CD14-positive monocyte (primary cell): ENCODE measurements around the gene KHSRP. TPM values are rescaled to one million over a fixed set of nuclear protein-coding genes. Genes with fewer than 3 reads are reported as not detected.

Experiments used
- DNase-seq, 3 donors: peaks; one replicate each; pipeline ENCODE4 v3.0.0-alpha.2; 2011 to 2022
- H2AFZ ChIP-seq: 2 replicates; pipeline ENCODE4 v1.6.0; 2012; ENCODE audit warnings: mild to moderate bottlenecking, low read depth, low read length, inconsistent platforms; ENCODE audit not compliant: insufficient read depth, poor library complexity, severe bottlenecking
- H3K27ac ChIP-seq, 2 donors: 1 replicate in 1 of 2; 2 replicates in 1 of 2; pipeline ENCODE4 v1.5.1; 2012 to 2013; ENCODE audit warnings: low read length in 2 of 2, control low read depth in 1 of 2, inconsistent platforms in 1 of 2, low read depth in 1 of 2, mild to moderate bottlenecking in 1 of 2
- H3K27me3 ChIP-seq, 2 donors: one replicate each; pipeline versions ENCODE4 v1.6.0 to v1.6.1; 2011 to 2013; ENCODE audit warnings: low read length in 2 of 2; ENCODE audit not compliant: control insufficient read depth in 2 of 2, insufficient read depth in 2 of 2
- H3K36me3 ChIP-seq, 2 donors: replicated peaks in 1 of 2; 1 replicate in 1 of 2; 2 replicates in 1 of 2; pipeline versions ENCODE4 v1.5.1 to v1.6.1; 2012 to 2013; ENCODE audit warnings: low read length in 2 of 2, control low read depth in 1 of 2, inconsistent platforms in 1 of 2, mild to moderate bottlenecking in 1 of 2; ENCODE audit not compliant: insufficient read depth in 2 of 2, control insufficient read depth in 1 of 2
- H3K4me1 ChIP-seq, 2 donors: 1 replicate in 1 of 2; 2 replicates in 1 of 2; pipeline versions ENCODE4 v1.5.1 to v1.6.1; 2012 to 2013; ENCODE audit warnings: low read length in 2 of 2, control low read depth in 1 of 2, inconsistent platforms in 1 of 2, mild to moderate bottlenecking in 1 of 2, moderate library complexity in 1 of 2; ENCODE audit not compliant: insufficient read depth in 2 of 2, control insufficient read depth in 1 of 2
- H3K4me2 ChIP-seq: replicated peaks from 2 replicates; pipeline ENCODE3; 2012; ENCODE audit warnings: low read length, moderate library complexity, mild to moderate bottlenecking; ENCODE audit not compliant: poor library complexity, severe bottlenecking; ENCODE audit errors: extremely low read depth
- H3K4me3 ChIP-seq, 3 experiments: fragments of 200-600 bp in 1 of 3; sonication (generic) in 1 of 3; replicated peaks in 1 of 3; 1 replicate in 2 of 3; 2 replicates in 1 of 3; pipeline ENCODE4 v1.5.1; 2011 to 2013; ENCODE audit warnings: low read length in 3 of 3, mild to moderate bottlenecking in 3 of 3, control low read depth in 2 of 3, low read depth in 2 of 3, inconsistent platforms in 1 of 3, moderate library complexity in 1 of 3
- H3K79me2 ChIP-seq: 2 replicates; pipeline ENCODE4 v1.6.0; 2012; ENCODE audit warnings: mild to moderate bottlenecking, control low read depth, inconsistent platforms, low read length, moderate library complexity; ENCODE audit not compliant: insufficient read depth
- H3K9ac ChIP-seq: 2 replicates; pipeline ENCODE4 v1.6.0; 2017; ENCODE audit warnings: low read length, mild to moderate bottlenecking; ENCODE audit not compliant: insufficient read depth, poor library complexity, severe bottlenecking
- H3K9me3 ChIP-seq, 2 donors: replicated peaks in 1 of 2; 1 replicate in 1 of 2; 2 replicates in 1 of 2; pipeline versions ENCODE4 v1.5.1 to v1.6.1; 2012 to 2013; ENCODE audit warnings: low read length in 2 of 2, control low read depth in 1 of 2; ENCODE audit not compliant: control insufficient read depth in 1 of 2, insufficient read depth in 1 of 2
- H4K20me1 ChIP-seq: 2 replicates; pipeline ENCODE4 v1.6.0; 2012; ENCODE audit warnings: mild to moderate bottlenecking, low read length, control low read depth, moderate library complexity; ENCODE audit not compliant: insufficient read depth
- H3K27ac Mint-ChIP-seq, 7 donors: one replicate each; pipeline ENCODE4 v1.8.0; 2020; ENCODE audit warnings: mild to moderate bottlenecking in 7 of 7, mixed read lengths in 7 of 7, moderate library complexity in 6 of 7, inconsistent platforms in 2 of 7
- H3K27me3 Mint-ChIP-seq, 3 donors: one replicate each; pipeline ENCODE4 v1.8.0; 2021 to 2022; ENCODE audit warnings: low read depth in 3 of 3, mild to moderate bottlenecking in 3 of 3, mixed read lengths in 3 of 3, moderate library complexity in 3 of 3, inconsistent platforms in 1 of 3
- H3K36me3 Mint-ChIP-seq, 2 donors: one replicate each; pipeline ENCODE4 v1.8.0; 2020; ENCODE audit warnings: mixed read lengths in 2 of 2, inconsistent platforms in 1 of 2, mild to moderate bottlenecking in 1 of 2
- H3K4me1 Mint-ChIP-seq: one replicate; pipeline ENCODE4 v1.8.0; 2020; ENCODE audit warnings: mild to moderate bottlenecking, mixed read lengths
- H3K4me3 Mint-ChIP-seq, 2 donors: one replicate each; pipeline ENCODE4 v1.8.0; 2020; ENCODE audit warnings: mild to moderate bottlenecking in 2 of 2, mixed read lengths in 2 of 2, moderate library complexity in 1 of 2
- H3K9me3 Mint-ChIP-seq, 7 donors: one replicate each; pipeline ENCODE4 v1.8.0; 2020 to 2022; ENCODE audit warnings: mixed read lengths in 7 of 7, mild to moderate bottlenecking in 6 of 7, moderate library complexity in 6 of 7, inconsistent platforms in 2 of 7
- WGBS: methylation state at CpG from one replicate; pipeline ENCODE4 v1.1.5; 2013; ENCODE audit warnings: missing lambda C conversion rate; ENCODE audit not compliant: insufficient coverage; 5-methylcytosine and 5-hydroxymethylcytosine counted together
- intact Hi-C, 2 donors: fragments of 100-400 bp; cut with micrococcal nuclease; formaldehyde crosslinking; loops; one replicate each; pipeline versions ENCODE4 v1.15.0 to v1.15.1; 2023
- polyA plus RNA-seq, 3 donors: library from polyadenylated mRNA; depleted of rRNA in 1 of 3; unstranded in 2 of 3; stranded (reverse) in 1 of 3; fragments of 300-500 nt in 2 of 3; fragments of >200 nt in 1 of 3; fragmentation: Illumina TruSeq in 2 of 3; gene quantifications; 1 replicate in 2 of 3; 2 replicates in 1 of 3; pipeline ENCODE4 v1.2.3, GENCODE V29; 2012 to 2021
- TF ChIP-seq, protein P1 (sequence below): fragments of 200-600 bp; IDR thresholded peaks from one replicate; pipeline ENCODE4 v1.8.0; 2022; ENCODE audit warnings: antibody characterized with exemption, mild to moderate bottlenecking

The KHSRP gene
- polyA plus RNA-seq, 3 donors = 8.6 to 63.3 (median 9.1) TPM

DNA sequence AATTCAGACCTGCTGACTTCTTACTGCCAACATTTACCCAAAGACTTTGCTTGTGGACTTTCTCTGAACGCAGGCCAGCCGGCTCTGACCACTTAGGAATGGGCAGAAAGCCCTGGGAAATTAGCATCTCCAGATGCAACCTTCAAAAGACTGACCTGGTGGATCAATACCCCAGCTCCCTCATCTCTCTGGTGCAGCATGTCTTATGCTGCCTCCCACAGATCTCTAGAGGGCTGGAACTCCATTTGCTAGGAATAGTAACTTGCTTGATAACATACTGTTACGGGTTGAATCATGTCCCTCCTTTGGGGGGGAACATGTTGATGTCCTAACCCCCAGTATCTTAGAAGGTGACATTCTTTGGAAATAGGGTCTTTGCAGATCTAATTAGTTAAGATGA, 21.8 kb upstream of the KHSRP start:
- H3K27ac Mint-ChIP-seq = no peak overlapping the region

DNA sequence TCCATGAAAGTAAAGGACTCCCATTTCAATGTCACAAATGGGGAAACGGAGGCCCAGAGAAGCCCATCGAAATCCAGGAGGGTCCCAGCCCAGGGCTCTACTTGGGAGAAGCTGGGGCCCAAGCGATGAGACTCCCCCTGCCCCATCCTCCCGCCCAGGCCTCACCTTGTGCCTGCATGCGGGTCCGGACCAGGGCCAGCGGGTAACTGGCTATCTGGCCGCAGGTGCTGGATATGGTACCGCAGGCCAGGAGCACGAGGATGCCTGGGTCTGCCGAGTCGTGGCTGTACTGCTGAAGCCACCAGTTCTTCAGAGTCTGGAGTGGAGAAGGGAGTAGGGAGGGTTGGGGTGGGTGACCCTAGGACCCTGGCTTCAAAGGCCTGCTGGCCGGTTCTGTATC, 19.4 kb upstream of the KHSRP start:
- intact Hi-C loops = no loop called here
- Mint-ChIP-seq H3K27ac (no peak overlapping the region), H3K4me3 (no peak overlapping the region), H3K36me3 (no peaks in the 10 kb centered on the region), H3K4me1 (no peaks in the 10 kb centered on the region), H3K9me3 (peaks cover 0 to 10% (median 3%) of the 10 kb centered on the region in 7 donors), H3K27me3 (peaks cover 3 to 5% (median 4%) of the 10 kb centered on the region in 3 donors)
- Histone ChIP-seq H4K20me1 (no peaks in the 10 kb centered on the region), H3K4me1 (no peaks in the 10 kb centered on the region), H3K27ac (no peak overlapping the region), H3K79me2 (no peaks in the 10 kb centered on the region), H3K36me3 (no peaks in the 10 kb centered on the region), H3K4me2 (no peak overlapping the region), H3K4me3 (no peak overlapping the region), H3K9ac (no peak overlapping the region), H2AFZ (no peak overlapping the region), H3K9me3 (no peaks in the 10 kb centered on the region), H3K27me3 (no peaks in the 10 kb centered on the region)
- no peak for DNase-seq
- WGBS = 93% methylated on average over 12 of the region's 13 CpGs
- TF ChIP-seq, protein P1, sequence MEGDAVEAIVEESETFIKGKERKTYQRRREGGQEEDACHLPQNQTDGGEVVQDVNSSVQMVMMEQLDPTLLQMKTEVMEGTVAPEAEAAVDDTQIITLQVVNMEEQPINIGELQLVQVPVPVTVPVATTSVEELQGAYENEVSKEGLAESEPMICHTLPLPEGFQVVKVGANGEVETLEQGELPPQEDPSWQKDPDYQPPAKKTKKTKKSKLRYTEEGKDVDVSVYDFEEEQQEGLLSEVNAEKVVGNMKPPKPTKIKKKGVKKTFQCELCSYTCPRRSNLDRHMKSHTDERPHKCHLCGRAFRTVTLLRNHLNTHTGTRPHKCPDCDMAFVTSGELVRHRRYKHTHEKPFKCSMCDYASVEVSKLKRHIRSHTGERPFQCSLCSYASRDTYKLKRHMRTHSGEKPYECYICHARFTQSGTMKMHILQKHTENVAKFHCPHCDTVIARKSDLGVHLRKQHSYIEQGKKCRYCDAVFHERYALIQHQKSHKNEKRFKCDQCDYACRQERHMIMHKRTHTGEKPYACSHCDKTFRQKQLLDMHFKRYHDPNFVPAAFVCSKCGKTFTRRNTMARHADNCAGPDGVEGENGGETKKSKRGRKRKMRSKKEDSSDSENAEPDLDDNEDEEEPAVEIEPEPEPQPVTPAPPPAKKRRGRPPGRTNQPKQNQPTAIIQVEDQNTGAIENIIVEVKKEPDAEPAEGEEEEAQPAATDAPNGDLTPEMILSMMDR = no peak

More for the DNA sequence above, 21.8 kb upstream of the KHSRP start:
- Histone ChIP-seq H3K9ac (no peak overlapping the region), H4K20me1 (no peaks in the 10 kb centered on the region), H3K9me3 (no peaks in the 10 kb centered on the region), H3K36me3 (no peaks in the 10 kb centered on the region), H3K4me2 (no peak overlapping the region), H3K27ac (no peak overlapping the region), H3K79me2 (no peaks in the 10 kb centered on the region), H2AFZ (no peak overlapping the region), H3K4me1 (no peaks in the 10 kb centered on the region), H3K27me3 (no peaks in the 10 kb centered on the region), H3K4me3 (no peak overlapping the region)
- intact Hi-C loops = no loop called here
- TF ChIP-seq, protein P1 = no peak
- H3K9me3 Mint-ChIP-seq = peaks cover 0 to 10% (median 3%) of the 10 kb centered on the region in 7 donors
- no CpG with 5 or more reads among the region's 3 CpGs for WGBS
- H3K27me3 Mint-ChIP-seq = peaks cover 2 to 5% (median 3%) of the 10 kb centered on the region in 3 donors
- H3K4me3 Mint-ChIP-seq = no peak overlapping the region
- no peaks in the 10 kb centered on the region for H3K36me3 Mint-ChIP-seq
- no peak for DNase-seq
- H3K4me1 Mint-ChIP-seq = no peaks in the 10 kb centered on the region
